Measurements from ENCODE around the gene YARS2.

GRCh38 chr12:32757157-32757556, 1.5 kb upstream of the YARS2 start:
- TF ChIP-seq, protein P1, sequence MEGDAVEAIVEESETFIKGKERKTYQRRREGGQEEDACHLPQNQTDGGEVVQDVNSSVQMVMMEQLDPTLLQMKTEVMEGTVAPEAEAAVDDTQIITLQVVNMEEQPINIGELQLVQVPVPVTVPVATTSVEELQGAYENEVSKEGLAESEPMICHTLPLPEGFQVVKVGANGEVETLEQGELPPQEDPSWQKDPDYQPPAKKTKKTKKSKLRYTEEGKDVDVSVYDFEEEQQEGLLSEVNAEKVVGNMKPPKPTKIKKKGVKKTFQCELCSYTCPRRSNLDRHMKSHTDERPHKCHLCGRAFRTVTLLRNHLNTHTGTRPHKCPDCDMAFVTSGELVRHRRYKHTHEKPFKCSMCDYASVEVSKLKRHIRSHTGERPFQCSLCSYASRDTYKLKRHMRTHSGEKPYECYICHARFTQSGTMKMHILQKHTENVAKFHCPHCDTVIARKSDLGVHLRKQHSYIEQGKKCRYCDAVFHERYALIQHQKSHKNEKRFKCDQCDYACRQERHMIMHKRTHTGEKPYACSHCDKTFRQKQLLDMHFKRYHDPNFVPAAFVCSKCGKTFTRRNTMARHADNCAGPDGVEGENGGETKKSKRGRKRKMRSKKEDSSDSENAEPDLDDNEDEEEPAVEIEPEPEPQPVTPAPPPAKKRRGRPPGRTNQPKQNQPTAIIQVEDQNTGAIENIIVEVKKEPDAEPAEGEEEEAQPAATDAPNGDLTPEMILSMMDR (IDR thresholded peaks at IDR 0.05): no peak
- TF ChIP-seq POLR2AphosphoS5 (IDR thresholded peaks at IDR 0.05) (no peak), EP300 (IDR thresholded peaks at IDR 0.05) (no peak)
